Sciatic nerve (tissue), 2 donors: Measurements from ENCODE around the gene ZAR1L. TPM values are rescaled to one million over a fixed set of nuclear protein-coding genes. Genes with fewer than 3 reads are reported as not detected.
A peak's percentile ranks its signal among the peaks of the same experiment; 100 is the strongest.
"Not testable (repeated sequence)": the region's sequence is repeated elsewhere in the genome, so short reads cannot be mapped to it uniquely, and the experiment has no call there.

Source experiments
- ATAC-seq: fragments of 200-7000 bp; cut with Tn5 transposase; one replicate; pipeline ENCODE4 v1.9.1; 2020; ENCODE audit warnings: mild to moderate bottlenecking, moderate library complexity
- DNase-seq: peaks from one replicate; pipeline ENCODE4 v3.0.0-alpha.2; 2020; ENCODE audit warnings: low spot score
- intact Hi-C: fragments of 100-400 bp; cut with DNase I; formaldehyde crosslinking; loops from one replicate; pipeline ENCODE4 v1.14.2; 2022
- total RNA-seq: library from RNA; stranded (reverse); fragmentation: NEBNext Ultra II Directional; extraction: Animal tissue kit (Norgen Biotek cat#: 25700); gene quantifications from one replicate; pipeline ENCODE4 v1.2.1, GENCODE V29; 2021
- donor health status: DM: no; HTN: no; CAD: no.
- donor health status: DM: no; HTN: no; CAD: no.

Gene ZAR1L
- total RNA-seq: not detected

DNA sequence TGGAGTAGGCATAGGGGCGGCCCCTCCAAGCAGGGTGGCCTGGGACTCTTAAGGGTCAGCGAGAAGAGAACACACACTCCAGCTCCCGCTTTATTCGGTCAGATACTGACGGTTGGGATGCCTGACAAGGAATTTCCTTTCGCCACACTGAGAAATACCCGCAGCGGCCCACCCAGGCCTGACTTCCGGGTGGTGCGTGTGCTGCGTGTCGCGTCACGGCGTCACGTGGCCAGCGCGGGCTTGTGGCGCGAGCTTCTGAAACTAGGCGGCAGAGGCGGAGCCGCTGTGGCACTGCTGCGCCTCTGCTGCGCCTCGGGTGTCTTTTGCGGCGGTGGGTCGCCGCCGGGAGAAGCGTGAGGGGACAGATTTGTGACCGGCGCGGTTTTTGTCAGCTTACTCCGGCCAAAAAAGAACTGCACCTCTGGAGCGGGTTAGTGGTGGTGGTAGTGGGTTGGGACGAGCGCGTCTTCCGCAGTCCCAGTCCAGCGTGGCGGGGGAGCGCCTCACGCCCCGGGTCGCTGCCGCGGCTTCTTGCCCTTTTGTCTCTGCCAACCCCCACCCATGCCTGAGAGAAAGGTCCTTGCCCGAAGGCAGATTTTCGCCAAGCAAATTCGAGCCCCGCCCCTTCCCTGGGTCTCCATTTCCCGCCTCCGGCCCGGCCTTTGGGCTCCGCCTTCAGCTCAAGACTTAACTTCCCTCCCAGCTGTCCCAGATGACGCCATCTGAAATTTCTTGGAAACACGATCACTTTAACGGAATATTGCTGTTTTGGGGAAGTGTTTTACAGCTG lies at the start of gene ZAR1L, which contains the start of gene BRCA2:
ZAR1L (minus strand) TSS at position 126 of the 790 bp plus-strand sequence. CDS start 3,438 bp downstream, outside the sequence.
BRCA2 (plus strand) TSS at position 271 of the 790 bp plus-strand sequence. CDS start 953 bp downstream, outside the sequence.
- ATAC-seq: peak; percentile 99
- intact Hi-C loops: no loop called here
- DNase-seq: peak; percentile 95

- ATAC-seq (no peak), DNase-seq (no peak)
- intact Hi-C loops: no loop called here
Measured at GRCh38 chr13:32362574-32362973, 47.4 kb upstream of the ZAR1L start.

DNA sequence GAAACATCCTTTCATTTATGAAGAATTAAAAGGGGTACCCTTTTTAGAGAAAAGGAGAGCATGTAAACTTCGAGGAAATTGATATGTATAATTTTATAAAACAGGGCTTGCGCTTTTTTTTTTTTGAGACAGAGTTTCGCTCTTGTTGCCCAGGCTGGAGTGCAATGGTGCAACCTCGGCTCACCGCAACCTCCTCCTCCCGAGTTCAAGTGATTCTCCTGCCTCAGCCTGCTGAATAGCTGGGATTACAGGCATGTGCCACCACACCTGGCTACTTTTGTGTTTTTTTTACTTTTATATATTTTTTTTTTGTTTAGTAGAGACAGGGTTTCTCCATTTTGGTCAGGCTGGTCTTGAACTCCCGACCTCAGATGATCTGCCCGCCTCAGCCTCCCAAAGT lies 40.8 kb upstream of the ZAR1L start:
- DNase-seq, ATAC-seq, intact Hi-C loops: not testable (repeated sequence)

DNA sequence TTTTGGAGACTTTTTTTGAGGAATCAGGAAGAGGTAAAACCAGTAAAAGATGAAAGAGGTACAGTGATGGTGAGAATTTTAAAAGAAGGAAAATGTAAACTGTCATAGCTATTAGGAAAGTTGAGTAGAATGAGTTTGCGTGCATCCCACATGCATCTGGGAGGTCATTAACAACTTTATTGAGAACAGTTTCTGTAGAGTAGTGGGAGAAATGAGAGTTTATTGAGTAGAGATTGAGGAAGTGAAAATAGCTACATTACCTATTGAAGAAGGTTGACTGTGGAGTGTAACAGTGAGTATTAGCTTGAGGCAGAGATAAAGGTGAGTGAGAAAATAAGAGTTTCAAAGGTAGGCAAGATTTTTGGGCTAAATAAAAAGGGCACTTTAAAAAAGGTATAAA lies 38.9 kb upstream of the ZAR1L start:
- intact Hi-C loops: no loop called here
- no peak for ATAC-seq

GRCh38 chr13:32350839-32351441 lies 35.8 kb upstream of the ZAR1L start:
- DNase-seq, intact Hi-C loops, ATAC-seq: not testable (repeated sequence)

More for the DNA sequence above, 38.9 kb upstream of the ZAR1L start:
- DNase-seq: no peak

DNA sequence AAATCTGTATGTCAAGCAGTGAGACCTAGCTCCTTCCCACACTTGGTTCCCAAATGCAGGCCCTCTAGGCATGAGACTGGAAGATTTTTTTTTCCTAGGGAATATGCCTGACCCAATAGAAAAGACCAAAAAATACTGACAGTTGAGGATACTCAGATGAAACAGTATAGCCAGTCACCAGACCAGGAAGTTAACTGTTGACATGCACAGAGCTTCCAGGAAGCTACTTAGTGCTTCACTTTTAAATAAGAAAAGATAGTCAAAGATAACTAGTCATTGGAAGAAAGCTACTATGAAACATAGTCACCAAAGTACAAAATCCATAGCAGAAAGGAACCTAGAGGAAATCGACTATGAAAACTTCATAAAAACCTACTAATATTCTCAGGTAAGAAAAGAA lies 32.5 kb upstream of the ZAR1L start:
- DNase-seq (no peak), ATAC-seq (no peak)
- intact Hi-C loops: no loop called here

DNA sequence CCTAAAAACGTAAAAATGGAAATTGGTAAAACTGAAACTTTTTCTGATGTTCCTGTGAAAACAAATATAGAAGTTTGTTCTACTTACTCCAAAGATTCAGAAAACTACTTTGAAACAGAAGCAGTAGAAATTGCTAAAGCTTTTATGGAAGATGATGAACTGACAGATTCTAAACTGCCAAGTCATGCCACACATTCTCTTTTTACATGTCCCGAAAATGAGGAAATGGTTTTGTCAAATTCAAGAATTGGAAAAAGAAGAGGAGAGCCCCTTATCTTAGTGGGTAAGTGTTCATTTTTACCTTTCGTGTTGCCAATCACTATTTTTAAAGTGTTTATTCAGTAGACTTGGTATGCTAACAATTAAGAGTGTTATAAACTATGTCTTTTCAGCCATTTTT lies 25.8 kb upstream of the ZAR1L start:
- ATAC-seq (no peak), DNase-seq (no peak)
- intact Hi-C loops: no loop called here

GRCh38 chr13:32334671-32335070 lies 19.5 kb upstream of the ZAR1L start:
- ATAC-seq: no peak
- intact Hi-C loops: no loop called here
- DNase-seq: no peak

DNA sequence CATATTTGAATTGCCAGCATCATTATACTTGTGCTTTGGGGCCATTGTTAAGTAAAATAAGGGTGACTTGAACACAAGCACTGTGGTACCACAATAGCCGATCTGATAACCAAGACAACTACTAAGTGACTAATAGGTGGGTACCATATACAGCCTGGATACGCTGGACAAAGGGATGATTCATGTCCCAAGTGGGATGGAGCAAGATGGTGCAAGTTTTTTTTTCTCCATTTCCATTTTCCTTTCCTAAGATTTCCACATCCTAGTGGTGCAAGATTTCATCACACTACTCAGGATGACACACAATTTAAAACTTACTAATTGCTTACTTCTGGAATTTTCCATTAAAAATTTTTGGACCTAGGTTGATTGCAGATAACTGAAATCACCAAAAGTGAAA lies 15.3 kb upstream of the ZAR1L start:
- DNase-seq: no peak
- ATAC-seq: no peak
- intact Hi-C loops: no loop called here

GRCh38 chr13:32323912-32324311 lies 8.7 kb upstream of the ZAR1L start:
- ATAC-seq (no peak), DNase-seq (no peak)
- intact Hi-C loops: no loop called here

GRCh38 chr13:32320528-32320927 lies 5.4 kb upstream of the ZAR1L start:
- no peak for DNase-seq
- ATAC-seq: no peak
- intact Hi-C loops: no loop called here

DNA sequence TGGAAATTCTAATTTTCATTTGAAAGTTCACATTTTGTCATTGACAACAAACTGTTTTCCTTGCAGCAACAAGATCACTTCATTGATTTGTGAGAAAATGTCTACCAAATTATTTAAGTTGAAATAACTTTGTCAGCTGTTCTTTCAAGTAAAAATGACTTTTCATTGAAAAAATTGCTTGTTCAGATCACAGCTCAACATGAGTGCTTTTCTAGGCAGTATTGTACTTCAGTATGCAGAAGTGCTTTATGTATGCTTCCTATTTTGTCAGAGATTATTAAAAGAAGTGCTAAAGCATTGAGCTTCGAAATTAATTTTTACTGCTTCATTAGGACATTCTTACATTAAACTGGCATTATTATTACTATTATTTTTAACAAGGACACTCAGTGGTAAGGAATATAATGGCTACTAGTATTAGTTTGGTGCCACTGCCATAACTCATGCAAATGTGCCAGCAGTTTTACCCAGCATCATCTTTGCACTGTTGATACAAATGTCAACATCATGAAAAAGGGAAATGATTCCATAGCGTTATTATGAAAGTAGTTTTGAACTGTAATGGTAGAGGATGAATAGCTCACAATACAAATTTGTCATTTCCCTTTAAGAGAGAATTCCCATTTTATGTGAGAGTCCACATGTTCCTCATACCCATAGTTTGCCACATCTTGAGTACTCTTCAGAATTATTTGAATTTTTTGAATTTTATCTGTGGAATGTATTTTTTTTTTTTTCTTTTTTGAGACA lies 2.7 kb upstream of the ZAR1L start:
- DNase-seq: no peak

DNA sequence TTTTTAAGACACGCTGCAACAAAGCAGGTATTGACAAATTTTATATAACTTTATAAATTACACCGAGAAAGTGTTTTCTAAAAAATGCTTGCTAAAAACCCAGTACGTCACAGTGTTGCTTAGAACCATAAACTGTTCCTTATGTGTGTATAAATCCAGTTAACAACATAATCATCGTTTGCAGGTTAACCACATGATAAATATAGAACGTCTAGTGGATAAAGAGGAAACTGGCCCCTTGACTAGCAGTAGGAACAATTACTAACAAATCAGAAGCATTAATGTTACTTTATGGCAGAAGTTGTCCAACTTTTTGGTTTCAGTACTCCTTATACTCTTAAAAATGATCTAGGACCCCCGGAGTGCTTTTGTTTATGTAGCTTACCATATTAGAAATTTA lies 1.3 kb upstream of the ZAR1L start:
- DNase-seq (no peak), ATAC-seq (no peak)
- intact Hi-C loops: no loop called here

More for the DNA sequence above, 2.7 kb upstream of the ZAR1L start:
- no peak for ATAC-seq
- intact Hi-C loops: no loop called here

- intact Hi-C loops: no loop called here
- ATAC-seq: no peak
Measured at GRCh38 chr13:32316028-32316339, 821 bp upstream of the ZAR1L start.

GRCh38 chr13:32314271-32315237 lies 609 bp downstream of the ZAR1L start:
- DNase-seq (peak; percentile 71), ATAC-seq (peak; percentile 69)
- intact Hi-C loops: no loop called here

More at GRCh38 chr13:32316028-32316339, 821 bp upstream of the ZAR1L start:
- no peak for DNase-seq

DNA sequence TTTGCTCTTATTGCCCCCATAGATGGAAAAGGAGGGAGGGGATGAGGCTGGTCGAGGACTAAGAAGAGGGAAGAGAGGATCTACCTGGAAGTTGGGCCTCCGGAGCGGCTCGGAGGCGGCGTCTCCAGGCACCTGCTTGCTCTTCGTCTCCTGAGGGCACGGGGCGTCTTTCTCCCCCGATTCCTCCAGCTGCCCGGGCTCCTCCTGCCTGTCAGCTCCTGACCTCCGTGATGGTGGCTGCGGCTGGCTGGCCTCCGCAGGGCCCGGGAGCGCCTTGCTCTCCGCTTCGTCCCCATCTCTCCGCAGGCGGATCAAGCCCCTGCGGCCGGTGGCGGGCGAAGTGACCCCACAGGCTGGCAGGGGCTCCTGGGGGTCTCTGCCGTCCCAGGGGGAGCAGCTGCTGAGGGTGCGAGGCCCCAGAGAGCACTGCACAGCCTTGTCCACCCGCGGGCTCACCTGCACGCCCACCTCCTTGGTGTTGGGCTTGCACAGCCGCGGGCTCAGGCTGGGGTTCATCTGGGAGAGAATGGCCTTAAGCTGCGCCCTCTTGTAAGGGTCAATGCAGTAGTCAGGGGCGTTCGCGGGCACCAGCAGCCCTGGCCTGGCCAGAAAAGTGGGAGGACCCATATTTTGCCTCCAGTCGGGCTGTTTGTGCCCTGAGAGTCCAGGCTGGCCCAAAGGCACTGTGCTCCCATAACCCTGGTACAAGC lies 3.8 kb downstream of the ZAR1L start:
- intact Hi-C loops: no loop called here
- no peak for DNase-seq
- ATAC-seq: no peak

- intact Hi-C loops: no loop called here
- no peak for DNase-seq
- peak; percentile 83 for ATAC-seq
Measured at GRCh38 chr13:32310134-32310706, 4.9 kb downstream of the ZAR1L start.
